GM12872 (cell line): ENCODE data around the gene PI4K2A.

Experiments
- CTCF ChIP-seq: IDR thresholded peaks from 3 replicates; pipeline ENCODE4 v1.5.1; 2011; ENCODE audit warnings: low read depth, mild to moderate bottlenecking, low read length, moderate library complexity; ENCODE audit not compliant: insufficient read depth

The PI4K2A gene

GRCh38 chr10:97708976-97709946 is 68.8 kb downstream of the PI4K2A start:
- TF ChIP-seq CTCF, result peak; percentile 67

- no peak for TF ChIP-seq CTCF
Measured at GRCh38 chr10:97711640-97712572, 71.4 kb downstream of the PI4K2A start.

- no peak for TF ChIP-seq CTCF
Measured at GRCh38 chr10:97713339-97713825, 72.9 kb downstream of the PI4K2A start, which contains the start of gene MARVELD1. MARVELD1 (plus strand) TSS chr10:97713730; CDS start chr10:97713877, 147 bp downstream.

- TF ChIP-seq CTCF, result peak; percentile 45; the same call in 2 of the 3 replicates
Measured at GRCh38 chr10:97713826-97714400, 73.4 kb downstream of the PI4K2A start.

- TF ChIP-seq CTCF, result no peak
Measured at GRCh38 chr10:97714401-97715258, 74.2 kb downstream of the PI4K2A start.

- TF ChIP-seq CTCF, result no peak
Measured at GRCh38 chr10:97715259-97715874, 74.9 kb downstream of the PI4K2A start.
